ENCODE measurements around the gene BEND7.

- no peak for TF ChIP-seq CTCF (IDR thresholded peaks at IDR 0.05 in 2 of 3, conservative IDR thresholded peaks at IDR 0.05 in 1 of 3; ENCODE audit: insufficient read depth in 2 of 3, low read depth in 1 of 3, low read length in 3 of 3)
- no peak for TF ChIP-seq MXI1 (IDR thresholded peaks at IDR 0.05; ENCODE audit: low read depth, low read length)
- no peak for TF ChIP-seq MEF2A (IDR thresholded peaks at IDR 0.05; ENCODE audit: control insufficient read depth, low read depth, low read length)
Measured at GRCh38 chr10:13399752-13400151, 129.1 kb downstream of the BEND7 start.

Measured in K562 (cell line).